ENCODE results near the gene LMF2. TPM values are rescaled to one million over a fixed set of nuclear protein-coding genes. Genes with fewer than 3 reads are reported as not detected.

Gene LMF2
- total RNA-seq, 2 experiments from 2014 or later, result 62.1 to 63.8 TPM

DNA sequence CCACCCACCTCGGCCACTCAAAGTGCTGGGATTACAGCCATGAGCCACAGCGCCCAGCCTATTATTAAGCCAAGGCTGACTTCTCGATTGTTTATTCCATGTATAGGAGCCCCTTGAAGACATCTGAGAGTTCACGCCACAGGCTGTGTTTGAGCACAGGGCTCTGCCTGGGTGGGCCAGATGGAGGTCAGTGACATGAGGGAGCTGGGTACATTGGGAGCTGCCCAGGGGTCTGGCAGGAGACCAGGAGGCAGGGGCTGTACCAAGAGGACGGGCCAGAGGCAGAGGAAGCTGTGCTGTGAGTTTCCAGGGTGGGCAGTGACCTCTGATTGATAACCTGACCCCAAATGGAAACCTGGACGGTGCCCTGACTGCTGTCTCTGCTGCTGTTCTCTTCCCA is 5.4 kb downstream of the LMF2 start:
- H3K27ac Mint-ChIP-seq, result no peak overlapping the region
- H3K27me3 Mint-ChIP-seq, result no peaks in the 10 kb centered on the region
- no peak for DNase-seq
- intact Hi-C loops (cut with micrococcal nuclease), result no loop called here
- no peak overlapping the region for H3K4me3 Mint-ChIP-seq
- H3K9me3 Mint-ChIP-seq, result no peaks in the 10 kb centered on the region
- peaks cover 2% of the 10 kb centered on the region for H3K4me1 Mint-ChIP-seq (ENCODE audit: low read depth)
- POLR2A ChIA-PET, result no interaction called here
- peaks cover under 1% of the 10 kb centered on the region for H3K36me3 Mint-ChIP-seq
- CTCF ChIA-PET, result interaction anchor here (1.0 kb wide), 1 partner anchor 24 kb away, joined by 3 read pairs; the partner anchor contains the start of gene SCO2

- Mint-ChIP-seq H3K36me3 (no peaks in the 10 kb centered on the region), H3K27ac (no peak overlapping the region), H3K4me3 (no peak overlapping the region), H3K4me1 (ENCODE audit: low read depth) (no peaks in the 10 kb centered on the region), H3K27me3 (no peaks in the 10 kb centered on the region), H3K9me3 (no peaks in the 10 kb centered on the region)
- ChIA-PET POLR2A (no interaction called here), CTCF (interaction anchor here (1.8 kb wide), 2 partner anchors 25 to 121 kb away, joined by 5 read pairs; partner anchors contain the start of gene SCO2)
- intact Hi-C loops (cut with micrococcal nuclease), result no loop called here
- no peak for DNase-seq
Observed at GRCh38 chr22:50500452-50500851, 7.0 kb downstream of the LMF2 start.

- ChIA-PET POLR2A (interaction anchor here (0.6 to 0.8 kb wide), 2 partner anchors 9 to 72 kb away, joined by 3 read pairs; partner anchors contain the start of genes LMF2 and NCAPH2), CTCF (interaction anchor here (0.6 to 3.9 kb wide), 34 partner anchors 10 to 257 kb away, joined by 3 to 24 read pairs (median 4); partner anchors contain the start of genes ADM2, LMF2, MIOX and NCAPH2)
- intact Hi-C loops (cut with micrococcal nuclease), result loop anchor here (1.0 to 5.0 kb wide), 2 partner anchors 41 to 99 kb away; no protein-coding TSS in a partner anchor
- Mint-ChIP-seq H3K27me3 (no peaks in the 10 kb centered on the region), H3K4me1 (ENCODE audit: low read depth) (no peaks in the 10 kb centered on the region), H3K36me3 (no peaks in the 10 kb centered on the region), H3K4me3 (no peak overlapping the region), H3K9me3 (no peaks in the 10 kb centered on the region), H3K27ac (no peak overlapping the region)
- peak; percentile 82 for DNase-seq
Observed at GRCh38 chr22:50498322-50498890, 9.1 kb downstream of the LMF2 start.

DNA sequence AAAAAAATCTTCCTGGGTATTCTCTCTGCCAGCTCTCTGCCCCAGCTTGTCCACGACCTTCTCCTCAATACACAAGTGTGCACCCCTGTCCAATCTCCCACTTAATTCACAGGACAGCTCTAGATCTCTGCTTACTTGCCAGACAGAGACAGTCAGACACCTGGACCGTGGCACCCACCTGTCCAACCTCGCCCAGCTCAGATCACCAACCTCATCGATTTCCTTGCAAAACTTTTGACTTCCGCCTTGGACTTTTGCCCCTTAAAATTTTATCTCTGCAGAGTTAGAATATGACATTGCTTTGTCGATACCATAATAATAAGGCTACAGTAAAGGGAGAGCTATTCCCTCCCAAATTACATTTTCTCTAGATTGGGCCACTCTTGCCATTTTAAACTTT is 10.4 kb downstream of the LMF2 start:
- H3K36me3 Mint-ChIP-seq, result no peaks in the 10 kb centered on the region
- no peaks in the 10 kb centered on the region for H3K9me3 Mint-ChIP-seq
- H3K27me3 Mint-ChIP-seq, result no peaks in the 10 kb centered on the region
- no peaks in the 10 kb centered on the region for H3K4me1 Mint-ChIP-seq (ENCODE audit: low read depth)
- ChIA-PET CTCF (interaction anchor here (0.7 to 3.9 kb wide), 22 partner anchors 11 to 256 kb away, joined by 3 to 24 read pairs (median 5); partner anchors contain the start of genes ADM2, HDAC10, LMF2 and MAPK11), POLR2A (interaction anchor here (0.7 to 1.1 kb wide), 3 partner anchors 11 to 22 kb away, joined by 3 to 4 read pairs (median 4); partner anchors contain the start of genes LMF2, MIOX and NCAPH2)
- H3K27ac Mint-ChIP-seq, result no peak overlapping the region
- intact Hi-C loops (cut with micrococcal nuclease), result loop anchor here (5.0 kb wide), 1 partner anchor 40 kb away; no protein-coding TSS in a partner anchor
- no peak overlapping the region for H3K4me3 Mint-ChIP-seq
- DNase-seq, result no peak

- H3K36me3 Mint-ChIP-seq, result no peaks in the 10 kb centered on the region
- H3K27me3 Mint-ChIP-seq, result no peaks in the 10 kb centered on the region
- peak; percentile 29 for DNase-seq
- CTCF ChIA-PET, result no interaction called here
- no peaks in the 10 kb centered on the region for H3K9me3 Mint-ChIP-seq
- intact Hi-C loops (cut with micrococcal nuclease), result no loop called here
- POLR2A ChIA-PET, result no interaction called here
- peaks cover 6% of the 10 kb centered on the region for H3K4me1 Mint-ChIP-seq (ENCODE audit: low read depth)
- H3K4me3 Mint-ChIP-seq, result peak overlapping the region; percentile 23
- H3K27ac Mint-ChIP-seq, result no peak overlapping the region
Observed at GRCh38 chr22:50490531-50491308, 16.8 kb downstream of the LMF2 start.

DNA sequence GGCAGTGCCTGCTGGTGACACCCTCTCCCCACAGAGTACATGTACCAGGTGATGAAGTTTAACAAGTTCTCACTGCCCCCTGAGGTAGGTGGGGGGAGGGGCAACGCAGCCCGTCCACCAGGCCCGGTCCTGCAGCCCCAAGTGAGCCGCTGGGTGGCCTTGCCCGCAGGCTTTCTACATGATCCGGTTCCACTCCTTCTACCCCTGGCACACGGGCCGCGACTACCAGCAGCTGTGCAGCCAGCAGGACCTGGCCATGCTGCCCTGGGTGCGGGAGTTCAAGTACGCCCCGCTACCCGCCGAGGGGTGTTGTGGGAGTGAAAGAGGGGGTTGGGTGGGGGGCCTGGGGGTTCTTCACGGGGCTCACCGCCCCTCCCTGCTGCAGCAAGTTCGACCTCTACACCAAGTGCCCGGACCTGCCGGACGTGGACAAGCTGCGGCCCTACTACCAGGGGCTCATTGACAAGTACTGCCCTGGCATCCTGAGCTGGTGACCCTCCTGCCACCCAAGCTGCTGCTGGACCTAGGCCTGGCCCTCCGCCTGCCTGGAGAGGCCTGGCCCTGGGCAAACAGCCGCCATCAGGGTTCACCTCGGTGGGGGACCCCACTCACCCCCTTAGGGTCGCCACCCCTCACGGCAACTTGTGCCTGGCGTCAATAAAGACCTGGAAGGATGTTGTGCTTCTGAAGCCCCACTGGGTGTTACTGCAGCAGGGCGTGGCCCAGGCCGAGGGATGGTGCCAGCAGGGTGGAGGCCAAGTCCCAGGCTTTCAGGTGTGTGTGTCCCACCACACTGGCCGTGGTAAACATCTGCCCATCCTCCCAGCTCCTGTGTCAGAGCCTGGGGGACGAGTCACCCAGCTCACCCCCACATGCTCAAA is 17.9 kb downstream of the LMF2 start:
- Mint-ChIP-seq H3K27ac (no peak overlapping the region), H3K4me3 (no peak overlapping the region), H3K4me1 (ENCODE audit: low read depth) (peaks cover 6% of the 10 kb centered on the region), H3K27me3 (no peaks in the 10 kb centered on the region), H3K9me3 (no peaks in the 10 kb centered on the region), H3K36me3 (no peaks in the 10 kb centered on the region)
- ChIA-PET CTCF (no interaction called here), POLR2A (no interaction called here)
- no peak for DNase-seq
- intact Hi-C loops (cut with micrococcal nuclease), result no loop called here

- peaks cover 6% of the 10 kb centered on the region for H3K4me1 Mint-ChIP-seq (ENCODE audit: low read depth)
- no peaks in the 10 kb centered on the region for H3K27me3 Mint-ChIP-seq
- H3K4me3 Mint-ChIP-seq, result no peak overlapping the region
- H3K27ac Mint-ChIP-seq, result no peak overlapping the region
- H3K36me3 Mint-ChIP-seq, result peaks cover 2% of the 10 kb centered on the region
- CTCF ChIA-PET, result no interaction called here
- POLR2A ChIA-PET, result no interaction called here
- DNase-seq, result no peak
- intact Hi-C loops (cut with micrococcal nuclease), result no loop called here
- H3K9me3 Mint-ChIP-seq, result no peaks in the 10 kb centered on the region
Observed at GRCh38 chr22:50488886-50489285, 18.6 kb downstream of the LMF2 start.

DNA sequence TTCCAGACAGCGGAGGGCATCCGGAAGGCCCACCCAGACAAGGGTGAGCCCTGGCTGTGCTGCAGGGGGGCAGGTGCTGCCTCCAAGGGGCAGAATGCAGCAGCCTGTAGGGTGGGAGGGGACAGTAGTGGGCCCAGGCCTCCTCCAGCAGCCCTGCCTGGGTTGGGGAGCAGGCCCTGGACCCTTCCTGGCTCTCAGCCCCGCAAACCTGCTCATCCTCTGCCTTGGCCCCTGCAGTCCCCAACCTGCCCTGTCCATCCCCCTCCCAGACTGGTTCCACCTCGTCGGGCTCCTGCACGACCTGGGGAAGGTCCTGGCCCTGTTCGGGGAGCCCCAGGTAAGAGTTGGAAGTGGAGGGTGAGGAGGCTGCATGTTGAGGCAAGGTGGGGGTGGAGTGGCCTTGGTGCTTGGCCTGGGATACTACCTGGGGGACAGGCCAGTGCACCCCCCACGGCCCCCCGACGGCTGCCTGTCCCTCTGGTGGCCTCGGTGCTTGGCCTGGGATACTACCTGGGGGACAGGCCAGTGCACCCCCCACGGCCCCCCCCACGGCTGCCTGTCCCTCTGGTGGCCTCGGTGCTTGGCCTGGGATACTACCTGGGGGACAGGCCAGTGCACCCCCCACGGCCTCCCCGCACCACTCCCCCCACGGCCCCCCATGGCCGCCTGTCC is 19.4 kb downstream of the LMF2 start:
- no peaks in the 10 kb centered on the region for H3K9me3 Mint-ChIP-seq
- H3K36me3 Mint-ChIP-seq, result peaks cover 2% of the 10 kb centered on the region
- H3K4me3 Mint-ChIP-seq, result no peak overlapping the region
- H3K27me3 Mint-ChIP-seq, result no peaks in the 10 kb centered on the region
- ChIA-PET POLR2A (no interaction called here), CTCF (interaction anchor here (2.9 kb wide), 1 partner anchor 10 kb away, joined by 11 read pairs; no protein-coding TSS in a partner anchor)
- intact Hi-C loops (cut with micrococcal nuclease), result no loop called here
- H3K27ac Mint-ChIP-seq, result no peak overlapping the region
- no peak for DNase-seq
- peaks cover 6% of the 10 kb centered on the region for H3K4me1 Mint-ChIP-seq (ENCODE audit: low read depth)

DNA sequence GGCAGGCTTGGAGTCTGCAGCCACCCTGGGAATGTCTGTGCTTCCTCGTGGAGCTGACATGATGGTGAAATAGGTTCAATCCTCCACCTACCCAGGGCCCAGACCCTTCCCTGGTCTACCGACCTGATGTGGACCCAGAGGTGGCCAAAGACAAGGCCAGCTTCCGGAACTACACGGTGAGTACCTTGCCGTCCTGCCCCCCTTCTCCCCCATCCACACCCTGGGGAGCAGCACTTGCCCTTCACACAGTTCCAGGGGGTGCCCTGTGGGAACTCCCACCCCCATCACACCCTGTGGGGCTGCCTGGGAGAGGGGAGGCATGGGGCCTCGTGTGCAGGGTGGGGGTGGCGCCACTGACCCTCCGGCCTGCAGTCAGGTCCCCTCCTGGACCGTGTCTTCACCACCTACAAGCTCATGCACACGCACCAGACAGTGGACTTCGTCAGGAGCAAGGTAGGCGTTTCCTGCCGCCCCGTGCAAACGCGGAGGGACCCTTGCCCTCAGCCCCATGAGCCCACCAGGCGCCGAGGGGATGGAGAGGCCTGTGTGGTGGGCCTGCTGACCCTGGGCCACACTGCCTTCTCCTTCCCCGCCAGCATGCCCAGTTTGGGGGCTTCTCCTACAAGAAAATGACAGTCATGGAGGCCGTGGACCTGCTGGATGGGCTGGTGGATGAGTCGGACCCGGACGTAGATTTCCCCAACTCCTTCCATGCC is 20.1 kb downstream of the LMF2 start:
- Mint-ChIP-seq H3K36me3 (peaks cover 2% of the 10 kb centered on the region), H3K9me3 (no peaks in the 10 kb centered on the region), H3K4me3 (no peak overlapping the region), H3K4me1 (ENCODE audit: low read depth) (peaks cover 6% of the 10 kb centered on the region), H3K27me3 (no peaks in the 10 kb centered on the region), H3K27ac (no peak overlapping the region)
- ChIA-PET CTCF (interaction anchor here (0.9 to 2.9 kb wide), 2 partner anchors 11 to 38 kb away, joined by 4 to 11 read pairs; partner anchors contain the start of gene SCO2), POLR2A (no interaction called here)
- intact Hi-C loops (cut with micrococcal nuclease), result no loop called here
- DNase-seq, result no peak

DNA sequence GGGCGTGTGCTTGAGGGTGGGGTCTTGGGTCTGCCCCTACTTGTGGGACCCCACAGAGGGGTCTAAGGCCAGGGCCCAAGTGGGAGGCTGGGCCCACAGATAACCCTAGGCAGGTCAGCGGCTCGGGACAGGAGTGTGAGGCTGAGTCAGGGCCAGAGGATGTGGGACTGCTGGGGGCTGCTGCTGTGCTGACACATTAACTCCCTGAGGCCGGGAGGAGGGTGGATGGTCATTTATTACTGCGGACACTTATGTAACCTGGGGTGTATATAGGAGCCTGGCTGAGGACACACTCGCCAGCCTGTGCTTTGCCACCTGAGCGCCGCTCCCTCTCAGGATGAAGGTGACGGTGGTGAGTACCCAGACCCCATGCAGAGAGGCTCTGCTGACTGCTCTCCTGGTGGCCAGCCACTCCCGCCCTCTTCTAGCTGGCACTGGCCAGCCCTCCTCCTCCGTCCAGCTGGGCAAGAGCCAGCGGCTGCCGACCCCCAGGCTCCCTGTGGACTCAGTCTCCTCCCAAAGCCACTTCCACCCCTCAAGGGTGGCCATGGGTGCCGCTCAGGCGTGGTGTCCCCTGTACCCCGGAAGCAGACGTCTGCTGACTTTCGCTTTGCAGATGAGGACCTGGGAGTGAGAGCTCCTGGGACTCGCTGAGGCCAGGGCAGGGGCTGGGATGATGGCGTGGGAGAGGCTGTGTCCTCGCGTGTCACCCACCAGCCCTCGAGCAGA is 20.8 kb downstream of the LMF2 start, which contains the start of gene MIOX:
TSS of gene MIOX (plus strand) at position 299 of the 729 bp plus-strand sequence. CDS start at position 338, 39 bp downstream.
- Mint-ChIP-seq H3K4me1 (ENCODE audit: low read depth) (peaks cover 6% of the 10 kb centered on the region), H3K27ac (no peak within 1 kb of the TSS), H3K36me3 (peaks cover 2% of the 10 kb centered on the region), H3K4me3 (no peak within 1 kb of the TSS), H3K9me3 (no peaks in the 10 kb centered on the region), H3K27me3 (no peaks in the 10 kb centered on the region)
- DNase-seq, result no peak
- CTCF ChIA-PET, result interaction anchor here (0.9 to 2.9 kb wide), 2 partner anchors 11 to 39 kb away, joined by 4 to 11 read pairs; partner anchors contain the start of gene SCO2
- intact Hi-C loops (cut with micrococcal nuclease), result no loop called here
- POLR2A ChIA-PET, result interaction anchor here (0.6 to 0.7 kb wide), 2 partner anchors 10 to 47 kb away, joined by 3 to 4 read pairs; no protein-coding TSS in a partner anchor

Data from activated CD4-positive, alpha-beta memory T cell treated with anti-CD3 and anti-CD28 coated beads for 36 hours (primary cell).